ENCODE results near the gene ARHGAP24. TPM values are rescaled to one million over a fixed set of nuclear protein-coding genes. Genes with fewer than 3 reads are reported as not detected.
A peak's percentile ranks its signal among the peaks of the same experiment; 100 is the strongest.

ARHGAP24 gene
- total RNA-seq, 1 experiment from 2014 or later, result 1.5 TPM

- Histone ChIP-seq H3K36me3 (no peaks in the 10 kb centered on the region), H3K4me3 (no peak overlapping the region), H3K27me3 (no peaks in the 10 kb centered on the region), H3K9me3 (no peaks in the 10 kb centered on the region)
- DNase-seq, result no peak
Observed at GRCh38 chr4:85919200-85919887, 444.4 kb downstream of the ARHGAP24 start.

DNA sequence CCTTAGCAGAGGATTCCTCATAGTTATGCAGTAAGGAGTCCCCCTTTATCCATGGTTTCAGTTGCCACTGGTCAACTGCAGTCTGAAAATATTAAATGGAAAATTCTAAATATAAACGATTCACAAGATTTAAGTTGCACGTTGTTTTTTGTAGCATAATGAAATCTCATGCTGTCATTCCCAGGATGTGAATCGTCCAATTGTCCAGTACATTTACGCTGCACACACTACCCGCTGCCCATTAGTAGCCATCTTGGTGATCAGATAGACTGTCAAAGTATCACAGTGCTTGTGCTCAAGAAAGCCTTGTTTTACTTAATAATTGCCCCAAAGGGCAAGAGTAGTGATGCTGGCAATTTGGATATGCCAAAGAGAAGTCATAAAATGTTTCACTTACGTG, 450.1 kb downstream of the ARHGAP24 start:
- no peaks in the 10 kb centered on the region for H3K9me3 ChIP-seq
- no peak overlapping the region for H3K4me3 ChIP-seq
- DNase-seq, result no peak
- H3K27me3 ChIP-seq, result no peaks in the 10 kb centered on the region
- H3K36me3 ChIP-seq, result no peaks in the 10 kb centered on the region

DNA sequence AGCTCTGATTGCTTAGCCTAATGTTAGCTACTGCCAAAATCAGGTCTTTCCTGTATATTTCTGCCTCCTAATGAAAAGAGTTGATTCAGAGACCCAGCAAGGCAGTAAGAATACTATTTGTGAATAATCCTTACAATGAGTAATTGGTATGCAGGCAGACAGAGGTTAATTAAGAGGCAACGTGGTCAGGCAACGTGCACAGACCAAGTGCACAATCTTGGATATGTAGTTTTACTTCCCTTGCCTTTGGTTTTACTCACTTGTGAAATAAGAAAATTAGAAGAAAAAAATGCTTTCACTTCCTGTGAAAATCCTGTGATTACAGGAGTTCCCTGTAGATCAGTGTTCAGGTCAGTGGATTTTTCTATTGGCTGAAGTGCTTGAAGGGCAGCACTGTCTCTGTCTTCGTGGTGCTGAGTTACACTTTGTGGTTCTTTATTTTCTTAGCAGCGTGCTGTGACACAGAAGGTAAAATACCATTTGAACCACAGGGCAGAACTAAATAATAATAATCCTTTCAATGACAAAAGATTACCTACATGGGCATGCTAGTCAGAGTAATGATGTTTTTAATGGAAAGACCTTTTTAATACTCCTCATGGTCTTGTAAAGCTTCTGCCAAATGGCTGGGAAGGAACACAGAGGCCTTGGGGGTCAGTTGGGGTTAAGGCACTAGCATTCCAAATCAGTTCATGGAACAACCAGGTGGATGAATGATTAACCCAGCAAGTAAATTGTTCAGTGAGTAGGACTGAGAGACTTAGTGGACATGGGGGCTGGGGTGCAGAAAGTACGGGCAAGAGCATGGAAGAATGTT, 454.0 kb downstream of the ARHGAP24 start:
- Histone ChIP-seq H3K4me3 (no peak overlapping the region), H3K36me3 (no peaks in the 10 kb centered on the region), H3K27me3 (no peaks in the 10 kb centered on the region), H3K9me3 (no peaks in the 10 kb centered on the region)
- DNase-seq, result no peak

DNA sequence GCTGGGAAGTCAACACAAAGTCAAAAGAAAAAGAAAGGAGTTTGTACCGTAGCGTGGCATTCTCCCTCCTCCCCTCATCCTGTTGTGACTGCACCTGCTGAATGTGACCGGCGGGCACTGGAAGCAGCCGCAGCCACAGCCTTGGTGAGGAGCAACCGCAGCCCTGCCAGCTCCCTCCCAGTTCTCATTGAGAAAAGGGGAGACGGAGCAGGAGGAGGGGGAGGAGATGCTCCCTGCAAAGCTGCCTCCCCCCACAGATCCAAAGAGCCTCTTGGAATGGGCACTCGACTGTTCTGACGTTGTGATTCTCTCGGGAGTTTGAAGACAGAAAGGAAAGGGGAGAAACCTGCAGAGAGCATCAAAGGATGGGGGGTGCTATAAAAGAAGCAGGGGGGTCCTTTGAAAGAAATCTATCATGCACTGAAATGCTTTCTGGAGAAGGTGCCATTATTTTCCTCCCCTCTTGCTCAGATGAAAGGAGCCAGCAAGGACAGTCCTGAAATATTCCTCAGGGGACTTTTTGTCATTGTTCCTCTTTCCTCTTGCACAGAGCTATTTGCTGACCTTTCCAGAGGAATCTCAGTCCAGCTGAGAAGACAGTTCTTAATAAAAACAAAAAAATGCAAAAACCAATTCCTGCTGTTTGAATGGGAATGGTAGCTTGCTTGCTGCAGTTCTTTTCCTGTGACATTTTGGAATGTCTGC, 455.2 kb downstream of the ARHGAP24 start:
- DNase-seq, result no peak
- Histone ChIP-seq H3K9me3 (no peaks in the 10 kb centered on the region), H3K4me3 (no peak overlapping the region), H3K36me3 (no peaks in the 10 kb centered on the region), H3K27me3 (no peaks in the 10 kb centered on the region)

- no peaks in the 10 kb centered on the region for H3K27me3 ChIP-seq
- H3K4me3 ChIP-seq, result no peak overlapping the region
- no peak for DNase-seq
Observed at GRCh38 chr4:85932500-85933290, 457.7 kb downstream of the ARHGAP24 start.

GRCh38 chr4:85933291-85933640, 458.3 kb downstream of the ARHGAP24 start:
- Histone ChIP-seq H3K9me3 (no peaks in the 10 kb centered on the region), H3K4me3 (no peak overlapping the region), H3K36me3 (no peaks in the 10 kb centered on the region), H3K27me3 (no peaks in the 10 kb centered on the region)
- no peak for DNase-seq

More at GRCh38 chr4:85932500-85933290, 457.7 kb downstream of the ARHGAP24 start:
- no peaks in the 10 kb centered on the region for H3K9me3 ChIP-seq
- H3K36me3 ChIP-seq, result no peaks in the 10 kb centered on the region

DNA sequence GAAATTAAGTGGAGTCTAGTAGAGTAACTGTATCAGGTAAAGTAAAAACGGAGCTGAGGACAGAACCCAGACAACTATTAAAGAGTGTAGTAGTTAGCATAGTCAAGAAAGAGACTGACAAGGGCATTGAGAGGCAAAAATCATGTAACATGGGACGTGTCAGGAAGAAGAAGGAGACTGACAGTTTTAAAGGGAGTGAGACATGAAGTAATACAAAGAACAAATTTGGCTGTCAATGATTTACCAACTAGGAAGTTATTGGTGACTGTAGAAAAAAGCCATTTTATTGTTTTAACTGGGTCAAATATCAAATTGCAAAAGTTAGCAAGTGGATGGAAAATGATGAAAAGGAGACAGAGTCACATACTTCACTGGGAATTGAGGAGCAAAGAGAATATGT, 462.6 kb downstream of the ARHGAP24 start:
- no peak for DNase-seq
- H3K9me3 ChIP-seq, result no peaks in the 10 kb centered on the region
- H3K4me3 ChIP-seq, result no peak overlapping the region
- no peaks in the 10 kb centered on the region for H3K27me3 ChIP-seq
- no peaks in the 10 kb centered on the region for H3K36me3 ChIP-seq

GRCh38 chr4:85938062-85938461, 463.1 kb downstream of the ARHGAP24 start:
- Histone ChIP-seq H3K9me3 (no peaks in the 10 kb centered on the region), H3K4me3 (no peak overlapping the region), H3K36me3 (no peaks in the 10 kb centered on the region), H3K27me3 (no peaks in the 10 kb centered on the region)
- DNase-seq, result no peak

DNA sequence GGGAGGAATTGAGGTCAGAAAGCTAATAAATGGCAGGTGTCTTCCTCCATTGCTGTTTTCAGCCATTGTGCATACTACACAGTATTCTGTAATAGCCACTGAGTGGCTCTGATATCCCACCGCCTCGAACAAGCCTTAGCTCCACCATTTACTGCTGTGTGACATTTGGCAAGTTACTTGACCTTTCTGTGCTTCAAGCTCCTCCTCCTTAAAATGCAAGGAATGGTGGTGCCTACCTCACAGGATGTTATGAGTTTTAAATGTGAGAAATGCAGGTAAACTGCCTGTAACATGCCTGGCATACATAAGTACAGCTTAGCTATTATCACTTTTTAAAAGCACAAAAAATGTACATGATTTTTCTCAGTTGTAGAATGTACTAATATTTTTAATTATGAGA, 464.0 kb downstream of the ARHGAP24 start:
- Histone ChIP-seq H3K27me3 (no peaks in the 10 kb centered on the region), H3K36me3 (no peaks in the 10 kb centered on the region), H3K9me3 (no peaks in the 10 kb centered on the region), H3K4me3 (peak overlapping the region; percentile 36)
- no peak for DNase-seq

- no peaks in the 10 kb centered on the region for H3K9me3 ChIP-seq
Observed at GRCh38 chr4:85939595-85939994, 464.6 kb downstream of the ARHGAP24 start.

DNA sequence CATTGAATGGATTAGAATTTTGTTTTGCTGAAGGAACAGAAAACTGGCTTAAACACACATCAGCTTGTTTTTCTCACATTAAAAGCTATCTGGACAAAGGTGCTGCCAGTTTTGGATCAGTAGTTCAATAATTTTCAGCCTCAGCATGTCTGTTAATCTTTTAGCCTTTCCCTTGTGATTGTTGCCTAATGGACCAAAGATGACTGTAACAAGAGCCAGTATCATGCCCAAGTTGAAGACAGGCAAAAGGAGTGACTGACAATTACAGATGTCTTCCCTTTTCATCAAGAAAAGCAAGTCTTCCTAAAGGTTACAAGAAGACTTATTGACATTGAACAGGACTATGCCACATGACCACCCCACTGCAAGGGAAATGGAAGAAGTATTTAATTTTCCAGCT, 465.2 kb downstream of the ARHGAP24 start:
- no peaks in the 10 kb centered on the region for H3K27me3 ChIP-seq
- no peaks in the 10 kb centered on the region for H3K36me3 ChIP-seq
- DNase-seq, result no peak
- peak overlapping the region; percentile 36; the same call in 1 of the 2 replicates for H3K4me3 ChIP-seq
- H3K9me3 ChIP-seq, result no peaks in the 10 kb centered on the region

More at GRCh38 chr4:85939595-85939994, 464.6 kb downstream of the ARHGAP24 start:
- no peaks in the 10 kb centered on the region for H3K36me3 ChIP-seq
- no peak for DNase-seq
- no peaks in the 10 kb centered on the region for H3K27me3 ChIP-seq
- H3K4me3 ChIP-seq, result peak overlapping the region; percentile 36

DNA sequence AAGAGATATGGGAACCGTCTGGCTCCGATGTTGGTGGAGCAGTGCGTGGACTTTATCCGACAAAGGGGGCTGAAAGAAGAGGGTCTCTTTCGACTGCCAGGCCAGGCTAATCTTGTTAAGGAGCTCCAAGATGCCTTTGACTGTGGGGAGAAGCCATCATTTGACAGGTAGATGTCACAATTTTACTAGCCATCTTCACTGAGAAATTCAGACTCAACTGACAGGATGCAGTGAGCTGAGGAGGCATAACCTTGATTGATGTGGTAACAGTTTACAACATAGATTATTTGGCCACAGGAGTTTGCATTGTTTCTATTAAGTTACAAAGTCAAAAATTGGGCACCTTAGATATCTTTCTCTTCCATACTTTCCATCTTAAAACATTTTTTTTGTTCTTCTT, 467.2 kb downstream of the ARHGAP24 start:
- DNase-seq, result no peak
- H3K9me3 ChIP-seq, result no peaks in the 10 kb centered on the region; the same call in 1 of the 2 replicates
- H3K4me3 ChIP-seq, result no peak overlapping the region
- H3K36me3 ChIP-seq, result no peaks in the 10 kb centered on the region
- H3K27me3 ChIP-seq, result no peaks in the 10 kb centered on the region

DNA sequence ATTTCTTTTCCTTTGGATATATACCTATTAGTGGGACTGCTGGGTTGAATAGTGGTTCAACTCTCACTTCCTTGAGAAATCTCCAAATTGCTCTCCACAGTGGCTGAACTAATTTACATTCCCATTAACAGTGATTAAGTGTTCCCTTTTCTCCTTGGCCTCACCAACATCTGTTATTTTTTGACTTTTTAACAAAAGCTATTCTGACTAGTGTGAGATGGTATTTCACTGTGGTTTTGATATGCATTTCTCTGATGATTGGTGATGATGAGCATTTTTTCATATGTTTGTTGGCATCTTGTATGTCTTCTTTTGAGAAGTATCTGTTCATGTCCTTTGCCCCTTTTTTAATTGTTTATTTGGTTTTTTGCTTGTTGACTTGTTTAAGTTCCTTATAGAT, 471.9 kb downstream of the ARHGAP24 start:
- Histone ChIP-seq H3K4me3 (no peak overlapping the region), H3K9me3 (no peaks in the 10 kb centered on the region; the same call in 1 of the 2 replicates), H3K36me3 (no peaks in the 10 kb centered on the region), H3K27me3 (no peaks in the 10 kb centered on the region)
- no peak for DNase-seq

- Histone ChIP-seq H3K27me3 (no peaks in the 10 kb centered on the region), H3K4me3 (no peak overlapping the region), H3K36me3 (no peaks in the 10 kb centered on the region), H3K9me3 (no peaks in the 10 kb centered on the region; the same call in 1 of the 2 replicates)
- DNase-seq, result no peak
Observed at GRCh38 chr4:85951099-85951498, 476.1 kb downstream of the ARHGAP24 start.

DNA sequence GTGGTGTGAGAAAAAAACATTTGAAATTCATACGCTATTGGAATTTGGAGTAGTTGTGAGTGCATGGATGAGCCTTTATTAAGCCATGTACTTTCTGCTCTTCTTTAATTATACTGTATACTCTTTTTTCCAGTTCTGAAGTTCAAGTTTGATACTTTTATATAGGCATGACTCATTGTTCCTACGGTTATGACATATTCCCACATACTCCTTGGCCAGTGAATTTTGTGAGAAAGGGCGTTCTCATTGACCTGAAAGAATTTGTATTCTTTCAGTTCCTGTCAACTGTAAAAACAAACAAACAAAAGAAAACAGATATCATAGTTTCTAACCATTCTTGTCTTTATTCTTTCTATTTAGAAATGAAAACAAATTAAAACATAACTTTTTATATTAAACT, 477.6 kb downstream of the ARHGAP24 start:
- H3K36me3 ChIP-seq, result no peaks in the 10 kb centered on the region
- H3K27me3 ChIP-seq, result no peaks in the 10 kb centered on the region
- DNase-seq, result no peak
- H3K4me3 ChIP-seq, result no peak overlapping the region
- H3K9me3 ChIP-seq, result no peaks in the 10 kb centered on the region

GRCh38 chr4:85952972-85953650, 478.2 kb downstream of the ARHGAP24 start:
- Histone ChIP-seq H3K36me3 (no peaks in the 10 kb centered on the region), H3K4me3 (no peak overlapping the region), H3K9me3 (no peaks in the 10 kb centered on the region), H3K27me3 (no peaks in the 10 kb centered on the region)
- no peak for DNase-seq

Measured in MG63 (cell line).